HG03066 (cell line): ENCODE results near the gene TSSC4.

Source experiments
- ATAC-seq: cut with Tn5 transposase; IDR thresholded peaks from one replicate; pipeline ENCODE4 v1.9.1; 2021; ENCODE audit warnings: low read depth; ENCODE audit not compliant: unreplicated experiment

The TSSC4 gene

DNA sequence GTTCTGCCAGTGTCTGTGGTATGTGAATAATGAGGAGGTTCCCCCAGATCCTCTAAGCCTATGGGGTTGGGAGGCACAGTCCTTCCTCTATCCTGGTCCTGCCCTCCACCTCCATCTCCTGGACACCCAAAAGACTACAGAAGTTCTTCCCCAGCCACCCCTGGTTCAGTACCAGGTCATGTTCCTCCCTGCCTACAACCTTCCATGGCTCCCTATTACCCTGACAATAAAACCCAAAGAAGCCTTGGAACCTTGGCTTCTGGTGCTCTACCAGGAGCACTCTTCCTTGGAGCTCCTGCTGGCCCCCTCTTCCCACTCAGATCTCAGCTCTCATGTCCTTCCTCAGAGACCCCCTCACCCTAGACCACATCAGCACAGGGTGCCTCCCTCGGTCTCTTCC lies 30.8 kb downstream of the TSSC4 start:
- no peak for ATAC-seq

DNA sequence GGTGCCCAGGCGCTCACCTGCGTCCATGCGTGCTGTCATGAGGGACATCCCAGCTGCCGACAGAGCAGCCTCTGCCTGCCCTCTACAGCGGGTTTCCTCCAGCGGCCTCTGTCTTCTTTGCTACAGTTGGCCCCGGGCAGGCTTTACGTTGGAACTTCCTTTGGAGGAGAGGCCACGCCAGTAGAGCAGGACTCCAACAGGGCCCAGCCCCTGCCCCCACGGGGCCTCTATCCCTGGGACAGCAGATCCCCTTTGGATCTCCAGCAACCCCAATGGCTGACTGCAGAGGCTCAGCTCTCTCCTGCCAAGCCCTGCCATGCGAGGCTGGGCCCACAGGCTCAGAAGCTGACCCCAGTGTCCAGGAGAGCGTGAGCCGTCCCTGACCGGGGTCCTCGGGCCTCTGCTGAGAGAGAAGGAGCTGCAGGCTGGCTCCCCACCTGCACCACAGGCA lies 31.6 kb downstream of the TSSC4 start:
- ATAC-seq: no peak

DNA sequence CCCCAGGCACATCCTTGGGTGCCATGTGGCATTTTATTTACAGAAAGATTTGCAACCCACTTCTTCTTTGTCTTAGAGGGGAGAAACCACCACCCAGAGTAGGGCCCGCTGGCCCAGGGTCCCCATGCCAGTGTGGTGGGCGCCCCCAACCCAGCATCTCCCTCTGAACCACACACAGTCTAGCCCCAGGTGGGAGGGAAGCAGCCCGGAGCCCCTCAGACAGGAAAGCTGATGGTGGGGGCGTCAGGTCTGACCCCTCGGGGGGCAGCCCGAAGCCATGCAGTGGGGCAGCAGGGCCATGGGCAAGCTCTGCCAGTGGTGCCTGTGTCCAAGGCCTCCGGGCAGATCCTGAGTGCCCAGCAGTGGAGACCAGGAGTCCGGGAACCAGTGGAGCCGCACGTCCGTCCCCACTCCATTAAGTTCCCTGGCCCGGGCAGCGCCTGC lies 32.1 kb downstream of the TSSC4 start:
- no peak for ATAC-seq

DNA sequence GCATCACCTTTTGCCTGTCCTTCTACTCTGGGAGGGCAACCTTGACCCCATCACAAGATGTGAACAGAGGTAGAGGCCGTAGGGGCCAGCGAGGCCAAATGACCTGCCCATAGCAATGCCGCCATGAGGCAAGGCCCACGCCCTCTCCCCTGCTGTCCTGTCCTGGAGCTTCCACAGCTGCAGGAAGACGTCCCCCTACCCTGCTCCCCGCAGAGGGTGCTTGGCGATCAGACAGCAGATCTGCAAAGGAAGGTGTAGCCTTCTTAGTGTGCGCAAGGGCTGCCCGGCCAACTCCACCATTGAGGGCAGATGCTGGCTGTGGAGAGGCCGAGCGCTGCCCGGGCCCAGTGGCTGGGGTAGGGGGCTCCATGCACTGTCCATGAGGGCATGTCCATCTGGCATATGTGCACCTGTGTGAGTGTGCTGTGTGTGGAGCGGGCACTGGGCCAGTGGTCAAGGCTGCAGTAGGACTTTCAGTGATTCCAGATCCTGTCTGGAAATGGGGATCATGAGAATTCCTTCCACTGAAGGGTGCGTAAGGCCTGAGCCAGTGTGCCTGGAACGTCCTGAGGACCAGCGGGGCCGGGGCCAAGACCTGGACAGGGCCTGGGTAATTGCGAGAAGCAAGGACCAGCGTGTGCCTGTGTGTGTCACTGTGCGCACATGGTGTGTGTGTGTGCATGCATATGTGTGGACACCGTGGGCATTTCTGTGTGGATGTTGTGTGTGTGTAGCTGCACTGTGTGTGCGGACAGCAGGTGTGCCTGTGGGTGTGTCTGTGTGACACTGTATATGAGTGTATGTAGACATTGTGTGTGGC lies 32.8 kb downstream of the TSSC4 start:
- ATAC-seq: no peak

DNA sequence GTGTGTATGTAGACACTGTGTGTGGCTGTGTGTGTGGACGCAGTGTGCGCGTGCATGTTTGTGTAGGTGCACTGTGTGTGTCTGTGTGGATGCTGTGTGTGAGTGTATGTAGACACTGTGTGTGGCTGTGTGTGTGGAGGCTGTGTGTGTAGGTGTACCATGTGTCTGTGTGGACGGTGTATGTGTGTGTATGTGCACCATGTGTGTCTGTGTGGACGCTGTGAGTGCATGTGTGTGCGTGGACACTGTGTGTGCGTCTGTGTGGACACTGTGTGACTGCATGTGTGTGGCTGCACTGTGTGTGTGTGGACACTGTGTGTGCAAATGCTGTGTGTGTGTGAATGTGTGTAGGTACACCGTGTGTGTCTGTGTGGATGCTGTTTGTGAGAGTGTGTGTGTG lies 33.5 kb downstream of the TSSC4 start:
- ATAC-seq: no peak

- ATAC-seq: no peak
Measured at GRCh38 chr11:2434506-2435255, 34.1 kb downstream of the TSSC4 start.

DNA sequence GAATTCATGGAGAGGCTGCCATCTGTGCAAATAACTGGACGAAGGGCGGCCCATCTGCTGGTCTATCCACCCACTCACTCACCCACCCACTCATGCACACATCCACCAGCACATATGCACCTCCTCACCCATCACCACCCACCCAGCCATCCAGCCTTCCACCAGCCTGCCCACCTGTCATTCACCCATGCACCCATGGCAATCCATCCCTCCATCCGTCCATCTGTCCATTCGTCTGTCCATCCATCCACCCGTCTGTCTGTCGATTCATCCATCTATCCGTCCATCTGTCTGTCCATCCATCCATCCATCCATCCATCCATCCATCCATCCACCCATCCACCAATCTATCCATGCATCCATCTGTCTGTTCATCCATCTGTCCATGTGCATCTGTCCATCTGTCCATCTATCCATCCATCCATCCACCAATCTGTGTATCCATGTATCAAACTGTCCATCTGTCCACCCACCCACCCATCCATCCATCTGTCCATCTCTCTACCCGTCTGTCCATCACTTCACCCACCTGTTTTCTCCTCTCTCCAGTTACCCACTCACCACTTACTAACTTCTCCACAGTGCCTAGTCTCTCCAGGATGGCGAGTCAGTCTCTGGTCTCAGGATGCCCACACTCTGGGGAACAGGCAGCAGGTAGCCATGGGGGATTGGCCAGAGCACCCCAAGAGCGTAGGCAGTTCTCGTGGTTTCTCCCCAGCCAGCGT lies 34.9 kb downstream of the TSSC4 start:
- ATAC-seq: no peak

GRCh38 chr11:2436013-2436520 lies 35.5 kb downstream of the TSSC4 start:
- ATAC-seq: no peak

- no peak for ATAC-seq
Measured at GRCh38 chr11:2436521-2437031, 36.0 kb downstream of the TSSC4 start.

DNA sequence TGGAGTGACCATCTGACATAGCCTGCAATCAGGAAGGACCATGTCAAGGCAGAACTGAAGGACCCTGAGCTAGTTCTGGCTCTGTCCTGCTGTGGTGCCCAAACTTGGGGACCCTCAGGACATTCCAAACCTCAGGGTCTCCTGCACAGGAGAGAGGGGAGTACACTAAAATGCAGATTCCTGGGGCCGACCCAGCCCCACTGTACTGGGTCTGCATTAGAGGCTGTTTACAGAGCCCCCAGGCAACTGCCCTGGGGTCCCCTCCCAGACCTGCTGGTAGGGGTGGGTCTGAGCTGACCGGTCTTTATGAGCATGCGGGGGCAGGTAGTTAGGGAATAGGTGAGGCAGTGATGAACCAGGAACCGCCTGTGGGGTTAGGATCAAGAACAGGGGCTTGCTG lies 37.0 kb downstream of the TSSC4 start:
- ATAC-seq: no peak

GRCh38 chr11:2439820-2440219 lies 39.3 kb downstream of the TSSC4 start:
- ATAC-seq: no peak

DNA sequence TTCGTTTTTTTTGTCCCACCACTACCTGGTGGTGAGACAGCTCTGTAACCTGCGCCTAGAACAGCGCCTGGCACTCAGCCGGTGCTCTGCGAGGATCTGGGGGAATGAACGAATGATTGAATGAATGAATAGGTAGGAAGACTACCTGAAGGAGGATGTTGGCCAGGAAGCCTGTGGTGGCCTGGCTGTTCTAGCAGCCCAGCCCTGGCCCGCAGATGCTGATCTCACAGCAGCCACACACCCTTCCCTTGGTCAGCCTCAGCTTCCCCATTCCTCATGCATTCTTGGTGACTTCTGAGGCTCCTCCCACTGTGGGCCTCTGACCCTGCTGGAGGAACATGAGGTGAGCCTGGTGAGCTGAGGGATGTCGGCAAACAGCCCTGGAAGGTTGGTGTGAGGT lies 40.1 kb downstream of the TSSC4 start:
- no peak for ATAC-seq

- ATAC-seq: no peak
Measured at GRCh38 chr11:2441171-2441570, 40.6 kb downstream of the TSSC4 start.

DNA sequence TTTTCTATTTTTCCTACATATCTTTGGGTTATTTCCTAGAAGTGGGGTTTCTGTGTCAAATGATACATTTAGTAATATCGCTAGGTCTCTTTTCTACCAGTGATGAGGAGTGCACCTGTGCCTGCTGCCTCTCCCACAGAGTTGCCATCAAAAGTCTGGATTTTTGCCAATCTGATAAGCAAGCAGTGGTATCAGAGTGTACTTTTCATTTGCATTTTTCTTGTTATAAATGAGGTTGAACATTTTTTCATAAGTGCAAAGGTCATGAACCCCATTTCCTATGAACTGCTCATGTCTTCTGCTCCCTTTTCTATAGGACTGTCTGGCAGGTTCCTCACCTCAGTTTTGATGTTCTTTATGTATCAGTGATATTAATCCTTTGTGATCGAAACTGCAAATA lies 42.0 kb downstream of the TSSC4 start:
- ATAC-seq: no peak

DNA sequence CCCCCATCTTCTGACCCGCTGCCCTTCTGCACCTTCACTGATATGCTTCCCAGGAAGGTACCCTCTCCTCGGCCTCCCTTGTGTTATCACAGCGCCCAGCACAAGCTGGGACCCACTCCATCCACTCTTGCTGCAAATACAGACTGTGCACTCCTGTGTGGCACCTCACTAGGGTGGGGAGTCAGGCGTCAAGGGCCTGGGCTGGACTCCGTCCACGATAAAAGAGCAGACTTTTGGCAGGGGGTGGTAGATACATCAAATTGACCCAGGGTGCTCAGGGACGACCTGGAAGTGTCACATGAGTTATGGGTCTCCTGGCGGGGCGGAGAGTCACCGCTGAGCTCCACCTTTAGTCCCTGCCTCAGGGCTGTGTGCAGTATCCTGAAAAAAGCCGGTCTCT lies 42.9 kb downstream of the TSSC4 start:
- no peak for ATAC-seq

DNA sequence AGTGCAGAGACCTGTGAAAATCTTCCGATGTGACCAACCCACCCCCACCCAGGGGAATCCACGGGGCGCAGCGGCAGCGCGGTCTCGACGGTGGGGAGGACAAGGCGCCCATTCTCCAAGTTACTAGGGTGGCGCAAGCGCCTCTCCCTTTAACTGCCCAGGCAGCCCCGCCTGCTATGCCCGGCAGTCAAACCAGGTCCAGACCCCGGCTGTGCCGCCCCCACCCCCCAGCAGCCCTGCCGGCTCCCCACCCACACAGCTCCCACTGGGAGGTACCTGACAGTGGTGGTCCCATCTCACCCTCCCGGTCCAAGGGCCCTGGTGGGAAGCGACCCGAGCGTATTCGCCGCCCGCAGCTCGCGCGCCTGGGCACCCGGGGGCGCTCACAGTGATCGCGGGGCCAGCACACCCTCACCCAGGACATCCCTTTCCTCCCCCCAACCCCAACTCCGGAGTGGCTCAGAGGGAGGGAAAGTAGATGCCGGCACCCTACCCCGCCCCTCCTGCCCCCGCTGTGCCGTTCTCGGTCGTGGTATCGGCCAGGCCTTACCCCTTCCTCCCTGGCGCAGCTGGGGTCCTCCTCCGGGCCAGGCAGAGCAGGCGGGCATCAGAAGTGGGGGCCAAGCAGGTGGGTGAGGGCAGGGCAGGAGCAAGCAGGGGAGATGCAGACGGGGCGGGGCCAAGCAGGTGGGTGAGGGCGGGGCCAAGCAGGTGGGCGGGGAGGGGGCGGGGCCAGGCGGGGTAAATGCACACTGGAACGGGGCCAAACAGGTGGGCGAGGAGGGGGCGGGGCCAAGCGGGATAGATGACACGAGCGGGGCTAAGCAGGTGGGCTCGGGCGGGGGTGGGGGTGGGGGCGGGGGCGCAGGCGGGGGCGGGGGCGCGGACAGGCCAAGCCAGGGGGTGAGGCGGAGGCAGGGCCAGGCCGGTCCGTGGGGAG lies 43.6 kb downstream of the TSSC4 start, which contains the start of gene TRPM5:
TRPM5 (minus strand) TSS at position 634 of the 940 bp plus-strand sequence. CDS start 21,478 bp downstream, outside the sequence.
- no peak for ATAC-seq

DNA sequence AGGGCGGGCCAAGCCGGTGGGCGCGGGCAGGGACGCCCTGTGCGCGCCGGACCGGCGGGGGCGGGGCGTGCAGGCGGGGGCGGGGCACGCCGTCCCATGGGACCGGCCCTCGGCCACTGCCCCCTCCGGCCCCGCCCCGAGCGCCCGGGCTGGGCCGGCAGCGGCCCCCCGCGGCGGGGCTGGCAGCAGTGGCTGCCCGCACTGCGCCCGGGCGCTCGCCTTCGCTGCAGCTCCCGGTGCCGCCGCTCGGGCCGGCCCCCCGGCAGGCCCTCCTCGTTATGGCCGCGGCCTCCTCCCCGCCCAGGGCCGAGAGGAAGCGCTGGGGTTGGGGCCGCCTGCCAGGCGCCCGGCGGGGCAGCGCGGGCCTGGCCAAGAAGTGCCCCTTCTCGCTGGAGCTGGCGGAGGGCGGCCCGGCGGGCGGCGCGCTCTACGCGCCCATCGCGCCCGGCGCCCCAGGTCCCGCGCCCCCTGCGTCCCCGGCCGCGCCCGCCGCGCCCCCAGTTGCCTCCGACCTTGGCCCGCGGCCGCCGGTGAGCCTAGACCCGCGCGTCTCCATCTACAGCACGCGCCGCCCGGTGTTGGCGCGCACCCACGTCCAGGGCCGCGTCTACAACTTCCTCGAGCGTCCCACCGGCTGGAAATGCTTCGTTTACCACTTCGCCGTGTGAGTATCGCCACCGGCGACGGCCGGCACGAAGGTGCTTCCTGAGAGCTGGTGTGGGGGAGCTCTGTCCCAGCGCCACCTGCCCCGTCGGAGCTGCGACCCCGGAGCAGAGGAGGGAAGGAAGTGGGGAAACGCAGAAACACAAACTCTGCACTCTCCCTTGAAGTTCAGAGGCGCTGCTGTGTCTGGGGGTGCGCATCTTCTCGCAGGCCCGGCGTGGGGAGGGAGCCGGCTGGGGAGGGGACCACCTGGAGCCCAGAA lies 44.5 kb downstream of the TSSC4 start, which contains the start of gene KCNQ1:
KCNQ1 (plus strand) TSS at position 188 of the 925 bp plus-strand sequence; CDS start at position 279, 91 bp downstream.
- ATAC-seq: no peak
